GM12878 (cell line): Measurements from ENCODE around the gene MVP. TPM values are rescaled to one million over a fixed set of nuclear protein-coding genes. Genes with fewer than 3 reads are reported as not detected.

Experiments used
- ATAC-seq: fragments of 200-7000 bp; cut with Tn5 transposase; 3 replicates; pipeline ENCODE4 v1.9.1; 2020; ENCODE audit warnings: mild to moderate bottlenecking, moderate library complexity
- BruUV-seq: library from RNA; stranded (reverse); fragments of 400-500 nt; replicated peaks from 2 replicates; lab custom pipeline; 2021; lab: Mats Ljungman, UMichigan
- CTCF ChIA-PET: fragments of 300-600 bp; sonication (Branson Sonifier 250); formaldehyde crosslinking; extraction: SDS; loops from one replicate; lab custom pipeline; 2021; ENCODE audit warnings: inconsistent platforms; lab: Yijun Ruan, JAX
- POLR2A ChIA-PET: fragments of 350-600 bp; formaldehyde crosslinking; extraction: SDS; loops from one replicate; lab custom pipeline; 2021; ENCODE audit warnings: inconsistent platforms; lab: Charles Lee
- RAD21 ChIA-PET: fragments of 300-600 bp; sonication (Branson Sonifier 250); formaldehyde crosslinking; loops from one replicate; lab custom pipeline; 2023; ENCODE audit warnings: antibody characterized with exemption; ENCODE audit not compliant: unreplicated experiment; lab: Charles Lee
- SMC1A ChIA-PET: fragments of 300-600 bp; sonication (Branson Sonifier 250); formaldehyde crosslinking; loops from one replicate; lab custom pipeline; 2023; ENCODE audit not compliant: unreplicated experiment, uncharacterized antibody; lab: Charles Lee
- DNase-seq: peaks from one replicate; pipeline ENCODE4 v3.0.0-alpha.2; 2011; ENCODE audit warnings: low read depth, low spot score
- FAIRE-seq: peaks from 3 replicates; lab custom pipeline; 2011; peaks lifted over from hg19 to GRCh38; lab: Jason Lieb, UNC
- H2AFZ ChIP-seq: 2 replicates; pipeline ENCODE4 v1.6.0; 2011; ENCODE audit warnings: low read depth, low read length, control low read depth; ENCODE audit not compliant: control insufficient read depth
- H3K27ac ChIP-seq: 2 replicates; pipeline ENCODE4 v1.5.1; 2011; ENCODE audit warnings: control low read depth; ENCODE audit not compliant: control insufficient read depth, insufficient read depth
- H3K27me3 ChIP-seq, 2 experiments: replicated peaks in 1 of 2; 2 replicates each; pipeline versions ENCODE4 v1.6.0 to v1.6.1; 2011; ENCODE audit warnings: low read length in 1 of 2; ENCODE audit not compliant: control insufficient read depth in 2 of 2, insufficient read depth in 2 of 2
- H3K36me3 ChIP-seq, 2 experiments: 2 replicates each; pipeline ENCODE4 v1.5.1; 2011; ENCODE audit warnings: low read length in 1 of 2; ENCODE audit not compliant: control insufficient read depth in 2 of 2, insufficient read depth in 2 of 2
- H3K4me1 ChIP-seq: 2 replicates; pipeline ENCODE4 v1.6.1; 2011; ENCODE audit warnings: mild to moderate bottlenecking, low read length, moderate library complexity, mixed read lengths; ENCODE audit not compliant: control insufficient read depth, insufficient read depth
- H3K4me2 ChIP-seq: 2 replicates; pipeline ENCODE4 v1.6.0; 2011; ENCODE audit warnings: control low read depth; ENCODE audit not compliant: control insufficient read depth, insufficient read depth
- H3K4me3 ChIP-seq: fragments of 200-600 bp; sonication (generic); 2 replicates; pipeline ENCODE4 v1.5.1; 2016
- H3K79me2 ChIP-seq: 2 replicates; pipeline ENCODE4 v1.6.0; 2011; ENCODE audit warnings: low read length; ENCODE audit not compliant: control insufficient read depth, insufficient read depth
- H3K9ac ChIP-seq: 2 replicates; pipeline ENCODE4 v1.8.0; 2011; ENCODE audit warnings: low read length, control low read depth, mixed read lengths; ENCODE audit not compliant: control insufficient read depth, insufficient read depth
- H3K9me3 ChIP-seq: replicated peaks from 3 replicates; pipeline ENCODE4 v1.5.1; 2011; ENCODE audit warnings: mild to moderate bottlenecking, low read length; ENCODE audit not compliant: control insufficient read depth, insufficient read depth
- H4K20me1 ChIP-seq: 2 replicates; pipeline ENCODE4 v1.6.0; 2011; ENCODE audit not compliant: control insufficient read depth, insufficient read depth
- CHD2 ChIP-seq: IDR thresholded peaks from 2 replicates; pipeline ENCODE4 v1.6.1; 2011; ENCODE audit warnings: low read depth, low read length, improper control_type of control experiment, borderline replicate concordance
- CREM ChIP-seq: IDR thresholded peaks from 2 replicates; pipeline ENCODE4 v1.6.1; 2014; ENCODE audit warnings: antibody characterized with exemption, low read depth
- FOXK2 ChIP-seq: fragments of 450-650 bp; IDR thresholded peaks from 2 replicates; pipeline ENCODE4 v1.6.1; 2017; ENCODE audit warnings: mild to moderate bottlenecking, moderate library complexity
- HDAC2 ChIP-seq: fragments of 200-600 bp; sonication (generic); IDR thresholded peaks from 2 replicates; pipeline ENCODE4 v1.6.1; 2017
- HDGF ChIP-seq: fragments of 450-650 bp; IDR thresholded peaks from 2 replicates; pipeline ENCODE4 v1.6.1; 2016; ENCODE audit warnings: antibody characterized with exemption
- HSF1 ChIP-seq: fragments of 150-350 bp; IDR thresholded peaks from 2 replicates; pipeline ENCODE4 v1.6.1; 2014; ENCODE audit warnings: mild to moderate bottlenecking, low read depth, low read length
- MEF2A ChIP-seq: IDR thresholded peaks from 2 replicates; pipeline ENCODE4 v1.6.1; 2011; ENCODE audit warnings: low read depth, mild to moderate bottlenecking, low read length, moderate library complexity; ENCODE audit not compliant: insufficient read depth
- NFYA ChIP-seq: IDR thresholded peaks from 2 replicates; pipeline ENCODE4 v1.6.1; 2011; ENCODE audit warnings: low read depth, mild to moderate bottlenecking, low read length, improper control_type of control experiment, borderline replicate concordance
- PAX8 ChIP-seq: fragments of 450-650 bp; IDR thresholded peaks from 2 replicates; pipeline ENCODE4 v1.6.1; 2017; ENCODE audit warnings: mild to moderate bottlenecking, moderate library complexity
- REST ChIP-seq: IDR thresholded peaks from 2 replicates; pipeline ENCODE4 v1.6.1; 2012; ENCODE audit warnings: mild to moderate bottlenecking, low read depth, low read length
- SMAD5 ChIP-seq: IDR thresholded peaks from 2 replicates; pipeline ENCODE4 v1.6.1; 2016; ENCODE audit warnings: antibody characterized with exemption, low read depth
- SMARCA5 ChIP-seq: fragments of 450-650 bp; IDR thresholded peaks from 2 replicates; pipeline ENCODE4 v1.6.1; 2017; ENCODE audit warnings: mild to moderate bottlenecking
- ZBTB4 ChIP-seq: fragments of 450-650 bp; formaldehyde crosslinking; IDR thresholded peaks from 2 replicates; pipeline ENCODE4 v1.4.0; 2022; ENCODE audit warnings: mild to moderate bottlenecking, moderate library complexity
- ZZZ3 ChIP-seq: IDR thresholded peaks from 2 replicates; pipeline ENCODE4 v1.6.1; 2011; ENCODE audit warnings: low read depth; ENCODE audit not compliant: control insufficient read depth, insufficient read length
- WGBS: methylation state at CpG from one replicate; pipeline ENCODE4 v1.1.6; 2016; ENCODE audit warnings: low lambda C conversion rate; ENCODE audit not compliant: insufficient replicate concordance, insufficient coverage; ENCODE audit errors: missing lambda C conversion rate; 5-methylcytosine and 5-hydroxymethylcytosine counted together
- in situ Hi-C: fragments of 300-500 bp; cut with MboI; formaldehyde crosslinking; loops from 9 replicates; pipeline ENCODE4 v1.14.3; 2018; ENCODE audit warnings: mixed read lengths
- intact Hi-C: fragments of 100-400 bp; cut with micrococcal nuclease; formaldehyde crosslinking; loops from one replicate; pipeline ENCODE4 v1.14.2; 2022; ENCODE audit not compliant: unreplicated experiment
- polyA plus RNA-seq, 11 experiments: library from polyadenylated mRNA; depleted of rRNA in 4 of 11; unstranded in 6 of 11; stranded (reverse) in 5 of 11; fragments of >200 nt; fragmentation: Nextera tagmentation in 4 of 11; fragmentation: Illumina TruSeq in 1 of 11; extraction: Ambion mirVana in 4 of 11; extraction: Trizol in 1 of 11; gene quantifications; 1 replicate in 1 of 11; 2 replicates in 10 of 11; pipeline versions ENCODE4 v1.2.1 to v1.2.3, GENCODE V29; 2011 to 2016; ENCODE audit warnings: inconsistent platforms in 2 of 11, missing spikeins in 2 of 11, low read depth in 1 of 11
- total RNA-seq, 4 experiments: library from RNA; depleted of rRNA in 3 of 4; stranded (reverse); fragments of >200 nt in 3 of 4; fragmentation: Illumina TruSeq in 1 of 4; extraction: Trizol in 1 of 4; gene quantifications; 2 replicates each; pipeline versions ENCODE4 v1.2.1 to v1.2.3, GENCODE V29; 2013 to 2021

Gene MVP
- total and polyA plus RNA-seq, 10 of the 15 experiments (the other 5 are each of a cell fraction or from before 2014, with no cell fraction given), result 0.98 to 74.2 (median 54.7) TPM

GRCh38 chr16:29815793-29816693, 4.2 kb upstream of the MVP start, which contains the start of gene PAGR1:
Gene PAGR1 (plus strand): TSS chr16:29816152. CDS start chr16:29816526, 374 bp downstream.
- H2AFZ ChIP-seq, result peak within 1 kb of the TSS; percentile 97
- CTCF ChIA-PET, result interaction anchor here (0.6 to 8.3 kb wide), 16 partner anchors 8 to 157 kb away, joined by 3 to 99 read pairs (median 4); partner anchors contain the start of genes C16orf54 and KIF22
- no peaks in the 10 kb centered on the region for H4K20me1 ChIP-seq
- RAD21 ChIA-PET, result interaction anchor here (0.6 to 7.9 kb wide), 13 partner anchors 9 to 173 kb away, joined by 3 to 51 read pairs (median 3); partner anchors contain the start of gene MAZ
- intact Hi-C loops (loop anchor here (2.0 to 5.0 kb wide), 2 partner anchors 181 to 206 kb away; partner anchors contain the start of genes C16orf92 and INO80E), in situ Hi-C loops (loop anchor here (5.0 kb wide), 1 partner anchor 214 kb away; no protein-coding TSS in a partner anchor)
- peak within 1 kb of the TSS; percentile 90 for H3K9ac ChIP-seq
- peak; percentile 75 for ATAC-seq
- peaks cover 27% of the 10 kb centered on the region for H3K79me2 ChIP-seq
- BruUV-seq, result TSS peak; percentile 68
- 1% methylated on average over 70 of the region's 70 CpGs for WGBS
- H3K4me1 ChIP-seq, result peaks cover 20% of the 10 kb centered on the region
- SMC1A ChIA-PET, result interaction anchor here (0.7 to 7.8 kb wide), 11 partner anchors 8 to 180 kb away, joined by 3 to 48 read pairs (median 3); partner anchors contain the start of genes INO80E and KIF22
- peak within 1 kb of the TSS; percentile 90 for H3K27ac ChIP-seq
- no peaks in the 10 kb centered on the region for H3K27me3 ChIP-seq
- peak within 1 kb of the TSS; percentile 98 for H3K4me2 ChIP-seq
- DNase-seq, result peak; percentile 100
- H3K4me3 ChIP-seq, result peak within 1 kb of the TSS; percentile 99
- FAIRE-seq, result peak; percentile 98
- POLR2A ChIA-PET, result interaction anchor here (0.6 to 2.7 kb wide), 14 partner anchors 8 to 1327 kb away, joined by 3 to 20 read pairs (median 6); partner anchors contain the start of genes KCTD13, MAZ and TAOK2
- peaks cover 0 to 2% of the 10 kb centered on the region in 2 experiments; a peak in 1 of 4 replicates for H3K36me3 ChIP-seq
- no peaks in the 10 kb centered on the region for H3K9me3 ChIP-seq
- TF ChIP-seq CREM (peak; percentile 89), FOXK2 (no peak; the same call in 1 of the 2 replicates), CHD2 (peak; percentile 42; the same call in 1 of the 2 replicates), HDGF (peak; percentile 95), REST (no peak), NFYA (no peak), MEF2A (0 out of 2 replicates have a peak, but pooled peaks have one; percentile 8), ZBTB4 (CRISPR knock-in tag) (no peak), SMARCA5 (peak; percentile 88), ZZZ3 (no peak), HDAC2 (no peak), PAX8 (no peak), HSF1 (no peak), SMAD5 (no peak; the same call in 1 of the 2 replicates)
